Left colon (tissue), 2 donors: ENCODE data around the gene NCAPD2. TPM values are rescaled to one million over a fixed set of nuclear protein-coding genes. Genes with fewer than 3 reads are reported as not detected.
A peak's percentile ranks its signal among the peaks of the same experiment; 100 is the strongest.

Experiments
- ATAC-seq: fragments of 200-7000 bp; cut with Tn5 transposase; one replicate; pipeline ENCODE4 v1.9.1; 2020; ENCODE audit warnings: mild to moderate bottlenecking, moderate library complexity
- DNase-seq, 2 donors: peaks; one replicate each; pipeline ENCODE4 v3.0.0-alpha.2; 2020
- intact Hi-C, 2 donors: fragments of 100-400 bp; cut with DNase I in 1 of 2; cut with micrococcal nuclease in 1 of 2; formaldehyde crosslinking; loops; one replicate each; pipeline versions ENCODE4 v1.11.2 to v1.14.0; 2022; cut with DNase I, micrococcal nuclease
- long read RNA-seq: library from polyadenylated mRNA; unstranded; transcript quantifications from one replicate; pipeline ENCODE4 v2.0.0, GENCODE V29; 2021
- total RNA-seq, 2 donors: library from RNA; stranded (reverse); fragmentation: NEBNext Ultra II Directional; extraction: Animal tissue kit (Norgen Biotek cat#: 25700); gene quantifications; one replicate each; pipeline ENCODE4 v1.2.1, GENCODE V29; 2021
- donor health status: DM: no; HTN: no; CAD: no.
- donor health status: DM: yes; HTN: yes; CAD: no.

Gene NCAPD2
- 10 to 100 TPM; 21.9 to 29.4 TPM for total RNA-seq
- long read RNA-seq, full-length matches to known transcripts = 2 of 23 reads
- long read RNA-seq, partial matches to known transcripts = 20 of 23 reads
- long read RNA-seq, other reads (novel, unspliced or antisense) = 1 of 23 reads

GRCh38 chr12:6493497-6494257, at the start of gene NCAPD2:
Gene NCAPD2, plus strand, starts transcription at chr12:6494102. Its CDS starts 997 bp downstream, at chr12:6495099.
- intact Hi-C loops = no loop called here
- DNase-seq (peak; percentile 93 to 97), ATAC-seq (peak; percentile 88)

GRCh38 chr12:6444704-6445688, 48.9 kb upstream of the NCAPD2 start, which contains the start of gene CD27:
Gene CD27, plus strand, starts transcription at chr12:6444955. Its CDS starts 141 bp downstream, at chr12:6445096.
- intact Hi-C loops = no loop called here
- peak in 1 of 2 donors; percentile 10 for DNase-seq
- peak; percentile 9 for ATAC-seq

GRCh38 chr12:6450091-6450868, 43.6 kb upstream of the NCAPD2 start:
- ATAC-seq = no peak
- intact Hi-C loops = no loop called here
- no peak for DNase-seq

GRCh38 chr12:6450869-6451347, 43.0 kb upstream of the NCAPD2 start:
- DNase-seq (peak; percentile 62 to 66), ATAC-seq (no peak)
- intact Hi-C loops = no loop called here

- ATAC-seq = peak; percentile 84
- intact Hi-C loops = no loop called here
- DNase-seq = peak; percentile 86 to 92
Measured at GRCh38 chr12:6451348-6452244, 42.3 kb upstream of the NCAPD2 start, which contains the start of gene TAPBPL. Gene TAPBPL, plus strand, starts transcription at chr12:6452042. Its CDS starts 207 bp downstream, at chr12:6452249.

- intact Hi-C loops = no loop called here
- peak; percentile 51 for ATAC-seq
- DNase-seq = peak; percentile 65 to 78
Measured at GRCh38 chr12:6452245-6452943, 41.5 kb upstream of the NCAPD2 start.

GRCh38 chr12:6452944-6453630, 40.8 kb upstream of the NCAPD2 start:
- intact Hi-C loops = no loop called here

GRCh38 chr12:6457220-6457945, 36.5 kb upstream of the NCAPD2 start:
- DNase-seq (no peak), ATAC-seq (no peak)
- intact Hi-C loops = no loop called here

More at GRCh38 chr12:6452944-6453630, 40.8 kb upstream of the NCAPD2 start:
- DNase-seq = peak; percentile 79 to 84
- peak; percentile 69 for ATAC-seq

GRCh38 chr12:6458281-6459003, 35.5 kb upstream of the NCAPD2 start:
- intact Hi-C loops = no loop called here
- ATAC-seq (no peak), DNase-seq (no peak)

GRCh38 chr12:6459004-6459337, 34.9 kb upstream of the NCAPD2 start:
- ATAC-seq (no peak), DNase-seq (no peak)

GRCh38 chr12:6460751-6461371, 33.0 kb upstream of the NCAPD2 start:
- DNase-seq (no peak), ATAC-seq (no peak)
- intact Hi-C loops = loop anchor here in 1 of 2 donors (10.0 kb wide), 1 partner anchor 136 kb away; no protein-coding TSS in a partner anchor

More at GRCh38 chr12:6459004-6459337, 34.9 kb upstream of the NCAPD2 start:
- intact Hi-C loops = no loop called here

GRCh38 chr12:6461401-6462233, 32.3 kb upstream of the NCAPD2 start:
- peak; percentile 41 for ATAC-seq

GRCh38 chr12:6462234-6462995, 31.5 kb upstream of the NCAPD2 start:
- no peak for DNase-seq
- no peak for ATAC-seq
- intact Hi-C loops = loop anchor here in 1 of 2 donors (10.0 kb wide), 1 partner anchor 138 kb away; no protein-coding TSS in a partner anchor

More at GRCh38 chr12:6461401-6462233, 32.3 kb upstream of the NCAPD2 start:
- DNase-seq = peak; percentile 62 to 81
- intact Hi-C loops = loop anchor here in 1 of 2 donors (10.0 kb wide), 1 partner anchor 137 kb away; no protein-coding TSS in a partner anchor
